ENCODE measurements around the gene SLC16A3. TPM values are rescaled to one million over a fixed set of nuclear protein-coding genes. Genes with fewer than 3 reads are reported as not detected.

SLC16A3 gene
- total and polyA plus RNA-seq, 2 donors (not counting 1 experiment from before 2014, with no cell fraction given) = 14.9 to 65.7 TPM

DNA sequence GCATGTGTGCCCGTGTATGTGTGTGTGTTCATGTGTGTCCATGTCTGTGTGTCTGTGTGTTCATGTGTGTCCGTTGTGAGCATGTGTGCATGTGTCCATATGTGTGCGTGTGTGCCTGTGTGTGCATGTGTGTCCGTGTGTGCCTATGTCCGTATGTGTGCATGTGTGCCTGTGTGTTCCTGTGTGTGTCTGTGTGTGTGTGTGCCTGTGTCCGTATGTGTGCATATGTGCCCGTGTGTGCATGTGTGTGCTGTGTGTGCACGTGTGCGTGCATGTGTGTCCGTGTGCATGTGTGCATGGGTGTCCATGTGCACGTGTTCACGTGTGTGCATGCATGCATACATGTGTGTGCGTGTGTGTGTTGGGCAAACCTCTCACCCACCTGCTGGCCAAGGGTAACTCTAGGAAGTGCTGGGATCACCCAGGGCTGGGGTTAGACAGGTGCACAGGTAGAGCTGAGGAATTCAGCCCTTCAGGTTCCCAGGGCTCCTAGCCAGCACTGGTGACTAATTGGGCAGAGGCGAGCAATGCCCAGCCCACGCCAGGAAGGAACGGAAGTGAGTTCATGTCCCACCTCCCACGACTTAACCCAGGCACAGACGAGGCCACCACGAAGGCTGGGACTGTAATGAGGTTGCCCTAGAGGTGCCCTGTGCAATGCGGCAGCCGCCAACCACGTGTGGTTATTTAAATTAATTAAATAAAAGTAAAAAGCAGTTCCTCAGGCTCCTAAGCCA is 52.8 kb downstream of the SLC16A3 start:
- peaks cover 0 to 10% (median 0%) of the 10 kb centered on the region in 4 experiments for H3K27me3 ChIP-seq (replicated peaks in 1 of 4; ENCODE audit: control extremely low read depth in 1 of 4, control insufficient read depth in 3 of 4, insufficient read depth in 4 of 4, low read length in 3 of 4)
- no peak overlapping the region for H3K27ac Mint-ChIP-seq
- H2AFZ ChIP-seq (ENCODE audit: insufficient read depth, low read depth, low read length, poor library complexity, severe bottlenecking) = no peak overlapping the region
- no peaks in the 10 kb centered on the region for H3K79me2 ChIP-seq (ENCODE audit: control insufficient read depth, insufficient read depth, low read length)
- 83% methylated on average over 15 of the region's 22 CpGs for WGBS (ENCODE audit: insufficient coverage)
- no peaks in the 10 kb centered on the region for H3K27me3 Mint-ChIP-seq
- H3K4me3 Mint-ChIP-seq = no peak overlapping the region
- POLR2A ChIA-PET = no interaction called here
- no peak overlapping the region for H3K4me3 ChIP-seq (ENCODE audit: control extremely low read depth in 1 of 5, extremely low read depth in 1 of 5, insufficient read depth in 1 of 5, low read depth in 2 of 5, low read length in 4 of 5)
- no peak for ATAC-seq (ENCODE audit: low read depth)
- no peak overlapping the region for H3K9ac ChIP-seq (ENCODE audit: low read length)
- no peak overlapping the region for H3K4me2 ChIP-seq (replicated peaks; ENCODE audit: low read depth, low read length, poor library complexity, severe bottlenecking)
- H3K9me3 ChIP-seq (ENCODE audit: control extremely low read depth in 1 of 3, control insufficient read depth in 2 of 3, insufficient read depth in 1 of 3, low read length in 2 of 3) = no peaks in the 10 kb centered on the region
- CTCF ChIA-PET = no interaction called here
- H3K4me1 Mint-ChIP-seq = peaks cover 2% of the 10 kb centered on the region
- H3K9me3 Mint-ChIP-seq (ENCODE audit: insufficient read depth) = no peaks in the 10 kb centered on the region
- DNase-seq = no peak
- H3K27ac ChIP-seq (ENCODE audit: low read length in 2 of 2) = no peak overlapping the region
- TF ChIP-seq, protein P1, sequence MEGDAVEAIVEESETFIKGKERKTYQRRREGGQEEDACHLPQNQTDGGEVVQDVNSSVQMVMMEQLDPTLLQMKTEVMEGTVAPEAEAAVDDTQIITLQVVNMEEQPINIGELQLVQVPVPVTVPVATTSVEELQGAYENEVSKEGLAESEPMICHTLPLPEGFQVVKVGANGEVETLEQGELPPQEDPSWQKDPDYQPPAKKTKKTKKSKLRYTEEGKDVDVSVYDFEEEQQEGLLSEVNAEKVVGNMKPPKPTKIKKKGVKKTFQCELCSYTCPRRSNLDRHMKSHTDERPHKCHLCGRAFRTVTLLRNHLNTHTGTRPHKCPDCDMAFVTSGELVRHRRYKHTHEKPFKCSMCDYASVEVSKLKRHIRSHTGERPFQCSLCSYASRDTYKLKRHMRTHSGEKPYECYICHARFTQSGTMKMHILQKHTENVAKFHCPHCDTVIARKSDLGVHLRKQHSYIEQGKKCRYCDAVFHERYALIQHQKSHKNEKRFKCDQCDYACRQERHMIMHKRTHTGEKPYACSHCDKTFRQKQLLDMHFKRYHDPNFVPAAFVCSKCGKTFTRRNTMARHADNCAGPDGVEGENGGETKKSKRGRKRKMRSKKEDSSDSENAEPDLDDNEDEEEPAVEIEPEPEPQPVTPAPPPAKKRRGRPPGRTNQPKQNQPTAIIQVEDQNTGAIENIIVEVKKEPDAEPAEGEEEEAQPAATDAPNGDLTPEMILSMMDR (IDR thresholded peaks at IDR 0.05) = no peak
- no peak for TF ChIP-seq EZH2 (IDR thresholded peaks at IDR 0.05; ENCODE audit: borderline replicate concordance, insufficient read depth, low read depth, low read length, poor library complexity, severe bottlenecking)
- intact Hi-C loops (cut with micrococcal nuclease) = no loop called here
- H4K20me1 ChIP-seq (ENCODE audit: control insufficient read depth, insufficient read depth, low read length, poor library complexity, severe bottlenecking) = no peaks in the 10 kb centered on the region
- no peaks in the 10 kb centered on the region for H3K4me1 ChIP-seq (ENCODE audit: control insufficient read depth in 2 of 2, insufficient read depth in 2 of 2, low read length in 2 of 2)
- no peaks in the 10 kb centered on the region for H3K36me3 ChIP-seq (replicated peaks in 1 of 2; ENCODE audit: control extremely low read depth in 1 of 2, control insufficient read depth in 1 of 2, extremely low read depth in 1 of 2, insufficient read depth in 2 of 2, low read length in 1 of 2)

Measured in B cell (primary cell).